ENCODE results near the gene PAK5. TPM values are rescaled to one million over a fixed set of nuclear protein-coding genes. Genes with fewer than 3 reads are reported as not detected.

PAK5 gene
- total RNA-seq, 4 donors from 2014 or later = 0.05 to 6.6 (median 0.54) TPM; not detected in 1

DNA sequence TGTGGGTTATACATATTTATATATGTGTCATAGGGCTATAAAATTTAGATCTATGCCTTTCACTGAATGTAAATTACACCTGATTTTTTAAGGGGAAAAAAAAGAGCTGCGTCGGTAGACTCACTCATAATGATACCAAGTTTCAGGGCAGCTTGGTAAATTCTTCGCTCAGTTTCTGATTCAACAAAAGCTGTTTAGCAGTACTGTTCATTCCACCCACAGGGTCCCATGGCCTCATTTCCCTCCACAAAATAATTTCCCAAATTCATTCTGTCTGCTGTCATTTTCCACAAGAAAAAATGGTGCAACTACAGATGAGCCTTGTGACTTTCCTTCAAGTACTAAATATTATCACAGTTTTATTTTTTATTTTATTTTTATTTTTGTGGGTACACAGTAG lies 63.7 kb downstream of the PAK5 start:
- no peaks in the 10 kb centered on the region for H3K27me3 ChIP-seq
- no peak overlapping the region for H3K4me3 ChIP-seq
- H3K27ac ChIP-seq = no peak overlapping the region
- H3K9me3 ChIP-seq = no peaks in the 10 kb centered on the region
- no peaks in the 10 kb centered on the region for H3K4me1 ChIP-seq
- no peak for TF ChIP-seq POLR2AphosphoS5 (IDR thresholded peaks at IDR 0.05)
- no peak for TF ChIP-seq EP300 (IDR thresholded peaks at IDR 0.05)
- TF ChIP-seq, protein P1, sequence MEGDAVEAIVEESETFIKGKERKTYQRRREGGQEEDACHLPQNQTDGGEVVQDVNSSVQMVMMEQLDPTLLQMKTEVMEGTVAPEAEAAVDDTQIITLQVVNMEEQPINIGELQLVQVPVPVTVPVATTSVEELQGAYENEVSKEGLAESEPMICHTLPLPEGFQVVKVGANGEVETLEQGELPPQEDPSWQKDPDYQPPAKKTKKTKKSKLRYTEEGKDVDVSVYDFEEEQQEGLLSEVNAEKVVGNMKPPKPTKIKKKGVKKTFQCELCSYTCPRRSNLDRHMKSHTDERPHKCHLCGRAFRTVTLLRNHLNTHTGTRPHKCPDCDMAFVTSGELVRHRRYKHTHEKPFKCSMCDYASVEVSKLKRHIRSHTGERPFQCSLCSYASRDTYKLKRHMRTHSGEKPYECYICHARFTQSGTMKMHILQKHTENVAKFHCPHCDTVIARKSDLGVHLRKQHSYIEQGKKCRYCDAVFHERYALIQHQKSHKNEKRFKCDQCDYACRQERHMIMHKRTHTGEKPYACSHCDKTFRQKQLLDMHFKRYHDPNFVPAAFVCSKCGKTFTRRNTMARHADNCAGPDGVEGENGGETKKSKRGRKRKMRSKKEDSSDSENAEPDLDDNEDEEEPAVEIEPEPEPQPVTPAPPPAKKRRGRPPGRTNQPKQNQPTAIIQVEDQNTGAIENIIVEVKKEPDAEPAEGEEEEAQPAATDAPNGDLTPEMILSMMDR (IDR thresholded peaks at IDR 0.05) = no peak
- TF ChIP-seq POLR2A (IDR thresholded peaks at IDR 0.05) = no peak
- no peaks in the 10 kb centered on the region for H3K36me3 ChIP-seq
- ATAC-seq = no peak
- 92 to 98% methylated on average over 3 of the region's 3 CpGs for WGBS, 2 donors (ENCODE audit: low coverage in 1 of 2)

DNA sequence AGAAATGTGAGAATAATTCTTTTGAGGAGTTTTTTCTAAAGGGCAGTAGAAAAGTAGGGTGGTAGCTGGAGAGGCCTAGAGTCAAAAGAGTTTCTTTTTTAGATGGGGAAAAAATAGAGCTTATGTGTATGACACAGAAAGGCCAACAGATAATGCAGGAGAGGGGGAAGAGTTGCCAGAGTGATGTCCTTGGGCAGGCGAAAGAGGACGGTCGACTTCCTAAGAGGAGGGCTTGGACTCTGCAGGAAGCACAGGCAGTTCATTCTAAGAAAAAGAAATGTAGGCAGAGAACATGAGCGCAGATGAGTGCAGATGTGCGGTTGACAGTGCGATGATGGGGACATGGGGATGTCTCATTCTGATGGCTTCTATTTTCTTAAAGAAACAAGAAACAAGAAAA lies 68.9 kb downstream of the PAK5 start:
- TF ChIP-seq, protein P1 (IDR thresholded peaks at IDR 0.05) = no peak
- no peak for TF ChIP-seq POLR2A (IDR thresholded peaks at IDR 0.05)
- no peak for TF ChIP-seq POLR2AphosphoS5 (IDR thresholded peaks at IDR 0.05)
- no peak for TF ChIP-seq EP300 (IDR thresholded peaks at IDR 0.05)
- no peaks in the 10 kb centered on the region for H3K27me3 ChIP-seq
- no peak overlapping the region for H3K27ac ChIP-seq
- no peaks in the 10 kb centered on the region for H3K36me3 ChIP-seq
- no peak for ATAC-seq
- 62 to 91% methylated on average over 4 to 6 of the region's 6 CpGs for WGBS, 2 donors (ENCODE audit: low coverage in 1 of 2)
- H3K4me1 ChIP-seq = no peaks in the 10 kb centered on the region
- no peak overlapping the region for H3K4me3 ChIP-seq
- no peaks in the 10 kb centered on the region for H3K9me3 ChIP-seq

DNA sequence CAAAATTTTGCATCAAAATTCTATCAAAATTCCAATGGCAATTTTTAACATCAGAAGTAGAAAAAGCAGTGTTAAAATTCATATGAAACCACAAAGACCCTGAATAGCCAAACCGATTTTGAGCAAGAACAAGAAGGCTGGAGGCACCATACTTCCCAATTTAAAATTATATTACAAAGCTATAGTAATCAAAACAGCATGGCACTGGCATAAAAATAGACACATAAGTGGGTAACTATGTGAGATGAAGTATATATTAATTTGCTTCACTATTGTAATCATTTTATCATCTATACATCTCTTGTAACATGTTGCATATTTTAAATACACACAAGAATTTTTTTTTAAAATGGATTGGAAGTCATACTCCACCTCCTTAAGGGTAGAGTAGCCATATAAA lies 77.4 kb downstream of the PAK5 start:
- no peaks in the 10 kb centered on the region for H3K27me3 ChIP-seq
- TF ChIP-seq, protein P1 (IDR thresholded peaks at IDR 0.05) = no peak
- TF ChIP-seq POLR2AphosphoS5 (IDR thresholded peaks at IDR 0.05) (no peak), POLR2A (IDR thresholded peaks at IDR 0.05) (no peak), EP300 (IDR thresholded peaks at IDR 0.05) (no peak)
- peaks cover 0 to 26% (median 0%) of the 10 kb centered on the region in 3 donors for H3K9me3 ChIP-seq
- ATAC-seq = no peak
- H3K4me1 ChIP-seq = no peaks in the 10 kb centered on the region
- no peak overlapping the region for H3K4me3 ChIP-seq
- H3K36me3 ChIP-seq = no peaks in the 10 kb centered on the region
- H3K27ac ChIP-seq = no peak overlapping the region
- WGBS, 2 donors (ENCODE audit: low coverage in 1 of 2) = 76 to 93% methylated on average over 1 of the region's 1 CpG

DNA sequence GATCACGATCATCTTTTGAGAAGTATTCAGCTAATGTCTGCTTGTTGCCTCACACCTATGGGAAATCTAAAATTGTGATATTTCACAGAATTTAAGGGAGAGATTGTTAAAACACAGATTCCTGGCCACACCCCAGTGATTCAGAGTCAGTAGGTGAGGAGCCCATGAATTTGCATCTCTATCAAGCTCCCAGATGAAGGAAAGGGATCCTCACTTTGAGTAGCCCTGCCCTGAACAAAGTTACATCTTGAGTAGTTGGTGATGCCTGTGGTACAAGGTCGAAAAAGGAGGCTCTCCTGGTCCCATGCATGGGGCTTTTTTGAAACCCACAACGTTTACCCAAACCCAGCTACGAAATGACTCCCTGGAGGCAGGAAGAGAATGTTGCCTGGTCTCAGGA lies 79.5 kb downstream of the PAK5 start:
- Histone ChIP-seq H3K27ac (no peak overlapping the region), H3K4me3 (no peak overlapping the region), H3K4me1 (no peaks in the 10 kb centered on the region), H3K36me3 (no peaks in the 10 kb centered on the region), H3K9me3 (peaks cover 0 to 26% (median 0%) of the 10 kb centered on the region in 3 donors), H3K27me3 (no peaks in the 10 kb centered on the region)
- WGBS, 2 donors (ENCODE audit: low coverage in 1 of 2) = 52 to 65% methylated on average over 2 to 4 of the region's 4 CpGs
- no peak for TF ChIP-seq EP300 (IDR thresholded peaks at IDR 0.05)
- TF ChIP-seq POLR2A (IDR thresholded peaks at IDR 0.05) = no peak
- TF ChIP-seq, protein P1 (IDR thresholded peaks at IDR 0.05) = no peak
- TF ChIP-seq POLR2AphosphoS5 (IDR thresholded peaks at IDR 0.05) = no peak
- ATAC-seq = no peak

DNA sequence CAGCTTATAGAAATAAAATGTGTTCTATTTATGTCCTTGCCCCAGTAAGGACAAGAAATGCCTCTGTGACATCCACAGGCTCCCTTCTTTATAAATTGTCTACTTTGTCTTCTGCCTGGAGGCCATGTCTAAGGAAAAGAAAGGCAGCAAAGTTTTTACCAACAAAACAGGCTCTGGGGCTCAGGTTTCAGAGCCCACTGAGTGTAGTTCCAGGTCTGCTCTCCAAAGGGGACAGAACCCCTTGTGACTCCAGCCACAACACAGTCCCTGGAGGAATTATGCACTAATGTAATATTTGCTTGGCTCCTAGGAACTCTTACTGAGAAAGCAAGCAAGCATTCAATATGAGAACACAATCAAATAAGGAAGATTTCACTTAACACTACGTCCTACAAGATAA lies 80.1 kb downstream of the PAK5 start:
- Histone ChIP-seq H3K36me3 (no peaks in the 10 kb centered on the region), H3K27me3 (no peaks in the 10 kb centered on the region), H3K4me1 (no peaks in the 10 kb centered on the region), H3K4me3 (no peak overlapping the region), H3K27ac (no peak overlapping the region), H3K9me3 (peaks cover 0 to 26% (median 0%) of the 10 kb centered on the region in 3 donors)
- ATAC-seq = no peak
- TF ChIP-seq EP300 (IDR thresholded peaks at IDR 0.05) = no peak
- TF ChIP-seq, protein P1 (IDR thresholded peaks at IDR 0.05) = no peak
- TF ChIP-seq POLR2AphosphoS5 (IDR thresholded peaks at IDR 0.05) = no peak
- TF ChIP-seq POLR2A (IDR thresholded peaks at IDR 0.05) = no peak
- 14 to 45% methylated on average over 1 of the region's 1 CpG for WGBS, 2 donors (ENCODE audit: low coverage in 1 of 2)
